Posterior vena cava (tissue), 2 donors: ENCODE measurements around the gene NUDT16L1. TPM values are rescaled to one million over a fixed set of nuclear protein-coding genes. Genes with fewer than 3 reads are reported as not detected.

ENCODE experiments used
- DNase-seq: peaks from one replicate; pipeline ENCODE4 v3.0.0-alpha.2; 2020; ENCODE audit warnings: low spot score
- intact Hi-C, 2 donors: fragments of 100-400 bp; cut with DNase I; formaldehyde crosslinking; loops; one replicate each; pipeline versions ENCODE4 v1.14.1 to v1.14.2; 2022 to 2023
- total RNA-seq, 2 donors: library from RNA; stranded (reverse); fragmentation: NEBNext Ultra II Directional; extraction: Animal tissue kit (Norgen Biotek cat#: 25700); gene quantifications; one replicate each; pipeline ENCODE4 v1.2.1, GENCODE V29; 2021
- donor health status: DM: yes; HTN: yes; CAD: no.
- donor health status: DM: yes; HTN: yes; CAD: no.

Gene NUDT16L1
- total RNA-seq, 2 donors from 2014 or later: 10.7 to 14.2 TPM

DNA sequence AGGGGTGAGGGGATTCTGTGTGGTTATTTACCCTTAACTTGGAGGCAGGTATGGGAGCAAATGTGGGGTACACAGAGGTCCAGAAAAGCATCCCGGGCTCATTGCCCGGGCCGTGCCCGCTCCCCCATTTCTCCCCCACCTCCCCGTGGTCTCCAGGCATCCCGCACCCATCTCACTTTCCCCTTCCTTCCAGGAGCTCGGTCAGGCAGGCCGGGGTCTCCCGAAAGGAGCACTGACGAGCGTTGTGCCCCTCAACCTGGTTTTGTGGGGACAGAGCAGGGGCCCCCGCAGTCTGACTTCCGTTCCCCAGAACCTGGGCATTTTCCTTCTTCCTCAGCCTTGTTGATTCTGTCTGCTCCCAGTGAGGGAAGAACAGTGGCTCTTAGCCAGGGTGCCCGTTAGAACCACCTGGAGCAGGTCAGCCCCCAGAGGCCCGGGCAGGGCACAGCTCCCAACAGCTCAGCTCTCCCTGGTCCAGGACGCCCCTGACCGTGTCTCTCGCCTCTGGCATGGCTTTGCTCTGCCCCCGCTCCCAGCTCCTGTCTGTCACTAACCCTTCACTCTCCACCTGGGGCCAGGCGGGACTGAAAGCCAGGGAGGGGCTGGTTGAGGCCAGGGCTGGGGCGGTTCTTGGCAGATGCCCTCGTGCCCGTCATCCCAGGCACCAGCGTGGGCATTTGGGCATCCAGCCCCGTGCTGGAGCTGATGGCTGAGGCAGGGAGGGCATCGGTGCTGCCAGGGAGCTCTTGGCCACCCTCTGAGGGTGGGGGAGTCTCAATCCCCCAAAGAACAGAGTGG is 12.5 kb upstream of the NUDT16L1 start:
- intact Hi-C loops: no loop called here
- no peak for DNase-seq

DNA sequence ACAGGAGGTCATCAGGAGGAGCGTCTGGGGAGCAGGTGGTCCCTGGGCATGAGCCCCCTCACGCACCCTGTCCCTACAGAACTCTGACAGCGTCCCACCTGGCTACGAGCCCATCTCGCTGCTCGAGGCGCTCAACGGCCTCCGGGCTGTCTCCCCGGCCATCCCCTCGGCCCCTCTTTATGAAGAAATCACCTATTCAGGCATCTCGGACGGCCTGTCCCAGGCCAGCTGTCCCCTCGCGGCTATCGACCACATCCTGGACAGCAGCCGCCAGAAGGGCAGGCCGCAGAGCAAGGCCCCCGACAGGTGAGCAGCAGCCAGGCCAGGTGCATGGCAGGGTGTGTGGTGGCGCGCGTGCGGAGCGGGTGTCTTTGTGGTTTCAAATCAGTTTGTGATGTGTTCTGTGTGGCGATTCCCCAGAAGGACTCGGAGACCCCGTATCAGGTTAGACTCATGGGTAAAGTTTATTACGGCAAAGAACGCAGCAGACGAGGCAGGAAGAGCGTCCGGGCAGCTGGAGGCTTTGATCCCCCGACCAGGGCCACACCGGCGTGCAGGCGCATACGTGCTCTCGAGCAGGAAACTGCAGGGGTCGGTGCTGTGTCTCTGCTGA is 11.8 kb upstream of the NUDT16L1 start:
- intact Hi-C loops: no loop called here
- DNase-seq: no peak

DNA sequence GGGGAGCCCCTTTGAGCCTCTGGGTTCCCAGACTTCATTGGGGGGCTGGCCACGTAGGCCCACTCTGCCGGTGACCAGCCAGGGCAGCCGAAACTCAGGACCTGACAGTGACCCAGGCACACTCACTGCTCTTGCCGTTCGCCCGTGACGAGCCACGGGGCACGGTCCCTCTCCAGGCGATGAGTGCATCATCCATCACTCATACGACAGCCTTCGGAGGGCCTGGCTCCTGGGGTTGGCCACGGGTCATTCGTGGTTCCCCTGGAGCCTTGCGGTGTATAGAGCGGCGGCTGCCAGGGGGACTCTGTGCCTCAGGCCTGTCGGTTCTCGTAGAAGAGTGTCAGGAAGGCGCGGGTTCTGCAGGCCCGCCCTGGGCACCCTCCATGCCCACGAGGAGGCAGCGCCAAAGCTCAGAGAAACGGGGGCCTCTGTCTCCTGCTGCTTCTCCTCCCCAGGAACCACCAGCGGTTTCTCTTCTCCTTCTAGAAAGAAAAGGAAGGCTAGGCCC is 11.2 kb upstream of the NUDT16L1 start:
- DNase-seq: no peak
- intact Hi-C loops: no loop called here

DNA sequence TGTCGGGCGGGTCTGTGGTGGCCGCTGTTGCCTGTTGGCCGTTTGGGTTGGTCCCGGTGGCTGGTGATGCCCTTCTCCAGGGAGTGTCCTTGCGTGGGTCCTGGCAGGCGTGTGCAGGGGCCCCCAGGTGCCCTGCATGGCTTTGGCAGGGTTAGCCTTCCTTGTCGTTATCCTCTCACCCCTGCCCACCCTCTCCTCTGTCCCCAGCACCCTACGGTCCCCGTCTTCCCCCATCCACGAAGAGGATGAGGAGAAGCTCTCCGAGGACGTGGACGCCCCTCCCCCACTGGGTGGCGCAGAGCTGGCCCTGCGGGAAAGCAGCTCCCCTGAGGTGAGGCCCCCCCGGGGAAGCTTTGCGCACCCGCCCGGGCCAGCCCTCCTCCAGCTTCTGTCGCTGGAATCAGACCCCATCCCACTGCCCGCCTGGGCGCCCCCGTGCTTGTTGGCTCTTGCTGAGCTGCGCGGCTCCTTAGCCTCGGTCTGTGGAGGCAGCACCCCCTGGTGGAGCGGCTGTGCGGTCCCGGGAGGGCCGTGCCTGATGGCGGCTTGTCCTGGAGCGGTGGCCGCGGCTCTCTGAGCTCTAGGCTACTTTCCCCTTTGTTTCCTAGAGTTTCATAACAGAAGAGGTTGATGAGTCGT is 10.6 kb upstream of the NUDT16L1 start:
- DNase-seq: peak; percentile 79
- intact Hi-C loops: no loop called here

DNA sequence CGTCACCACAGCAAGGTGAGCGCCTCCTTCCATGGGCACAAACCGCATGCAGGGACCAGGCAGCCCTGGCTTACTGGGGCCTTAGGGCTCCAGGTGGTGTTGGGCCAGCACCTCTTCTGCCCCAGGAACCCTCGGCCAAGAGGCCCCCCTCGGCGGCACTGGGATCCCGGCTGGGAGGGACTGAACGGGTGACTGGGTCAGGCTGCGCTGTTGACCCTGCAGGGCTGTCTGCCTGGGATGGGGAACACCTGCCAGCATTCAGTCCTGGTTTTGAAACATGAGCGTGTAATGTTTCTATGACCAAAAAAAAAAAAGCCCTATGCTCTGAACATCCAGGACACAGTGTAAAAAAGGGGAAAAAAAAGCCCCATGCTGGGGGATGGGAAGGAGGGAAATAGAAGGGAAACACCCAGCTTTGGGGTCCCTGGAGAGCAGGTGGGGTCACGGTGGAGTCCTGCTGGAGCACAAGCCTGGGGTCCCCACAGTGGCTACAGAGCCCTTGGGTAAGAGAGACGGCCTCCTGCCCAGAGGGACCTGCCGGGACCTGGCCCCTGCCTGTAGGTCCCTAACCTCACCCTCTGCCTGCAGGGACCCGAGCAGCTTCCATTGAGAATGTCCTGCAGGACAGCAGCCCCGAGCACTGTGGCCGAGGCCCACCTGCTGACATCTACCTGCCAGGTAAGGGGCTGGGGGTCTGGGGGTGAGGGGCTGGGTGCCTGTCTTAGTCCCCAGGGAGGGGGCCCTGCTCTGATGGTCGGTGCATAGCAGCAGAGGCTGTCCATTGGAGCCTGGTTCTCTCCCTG is 9.9 kb upstream of the NUDT16L1 start:
- peak; percentile 78 for DNase-seq
- intact Hi-C loops: no loop called here

DNA sequence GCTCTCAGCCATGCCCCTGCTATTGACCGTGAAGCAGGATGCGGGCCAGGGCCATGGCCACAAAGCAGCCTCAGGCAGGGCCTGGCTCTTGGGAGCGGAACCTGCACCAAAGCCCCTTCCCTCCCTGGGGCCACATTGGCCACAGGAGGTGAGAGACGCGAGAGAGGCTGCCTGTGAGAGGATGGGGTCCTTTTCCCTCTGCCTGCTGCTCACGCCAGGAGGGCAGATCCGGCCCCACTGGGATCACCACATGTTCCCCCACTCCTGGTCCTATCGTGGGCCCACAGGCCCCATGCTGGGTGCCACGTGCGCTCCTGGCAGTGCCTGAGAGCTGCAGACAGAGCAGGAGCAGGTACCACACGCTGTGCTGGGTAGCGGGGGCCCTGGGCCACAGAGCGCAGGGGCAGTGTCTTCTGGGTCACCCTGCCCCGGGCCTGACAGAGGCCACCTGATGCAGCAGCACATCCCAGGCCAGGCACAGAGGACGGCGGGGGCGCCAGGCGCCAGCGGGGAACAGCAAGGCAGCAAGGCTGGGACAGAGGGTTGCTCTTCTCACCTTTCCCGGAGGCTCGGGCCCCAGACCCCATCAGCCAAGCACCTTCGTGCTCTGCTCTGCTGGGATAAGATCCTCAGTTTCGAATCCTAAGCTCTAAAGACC is 9.2 kb upstream of the NUDT16L1 start:
- no peak for DNase-seq
- intact Hi-C loops: no loop called here

DNA sequence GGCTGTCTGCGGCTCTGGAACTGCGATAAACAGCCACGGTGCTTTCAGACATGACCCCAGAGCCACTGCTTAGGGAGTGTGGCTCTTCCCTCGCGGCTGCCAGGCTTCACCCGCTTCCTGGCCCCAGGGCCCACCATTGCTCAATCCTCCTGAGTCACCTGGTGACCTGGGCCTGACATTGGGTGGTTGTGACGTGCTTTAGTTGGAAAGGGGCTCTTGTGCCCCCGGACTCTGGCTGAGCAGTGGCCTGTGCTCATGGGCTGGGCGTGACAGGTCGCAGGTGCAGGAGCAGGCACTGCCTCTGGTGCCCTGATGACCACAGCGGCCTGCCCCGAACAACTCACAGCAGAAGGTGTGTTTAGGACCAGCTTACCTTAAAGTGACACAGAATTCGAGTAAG is 8.6 kb upstream of the NUDT16L1 start:
- no peak for DNase-seq
- intact Hi-C loops: no loop called here

DNA sequence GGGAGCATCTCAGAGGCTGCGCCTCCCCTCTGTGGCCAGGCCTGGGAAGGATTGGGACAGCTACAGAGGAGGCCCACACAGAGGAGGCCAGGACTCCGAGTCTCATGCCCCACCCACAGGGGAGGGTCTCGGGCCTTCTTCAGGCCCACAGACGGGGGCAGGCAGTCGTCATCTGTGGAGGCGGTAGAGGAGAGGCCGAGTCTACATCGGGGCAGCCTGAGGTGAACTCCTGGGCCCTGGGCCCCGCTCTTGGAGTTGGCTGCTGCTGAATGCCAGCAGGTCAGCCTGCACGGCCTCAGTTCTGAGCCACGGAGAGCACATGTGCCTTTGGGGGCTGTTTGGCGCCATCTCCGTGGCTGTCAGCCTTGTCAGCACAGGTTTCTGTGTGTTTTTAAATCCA is 8.1 kb upstream of the NUDT16L1 start:
- no peak for DNase-seq
- intact Hi-C loops: no loop called here

DNA sequence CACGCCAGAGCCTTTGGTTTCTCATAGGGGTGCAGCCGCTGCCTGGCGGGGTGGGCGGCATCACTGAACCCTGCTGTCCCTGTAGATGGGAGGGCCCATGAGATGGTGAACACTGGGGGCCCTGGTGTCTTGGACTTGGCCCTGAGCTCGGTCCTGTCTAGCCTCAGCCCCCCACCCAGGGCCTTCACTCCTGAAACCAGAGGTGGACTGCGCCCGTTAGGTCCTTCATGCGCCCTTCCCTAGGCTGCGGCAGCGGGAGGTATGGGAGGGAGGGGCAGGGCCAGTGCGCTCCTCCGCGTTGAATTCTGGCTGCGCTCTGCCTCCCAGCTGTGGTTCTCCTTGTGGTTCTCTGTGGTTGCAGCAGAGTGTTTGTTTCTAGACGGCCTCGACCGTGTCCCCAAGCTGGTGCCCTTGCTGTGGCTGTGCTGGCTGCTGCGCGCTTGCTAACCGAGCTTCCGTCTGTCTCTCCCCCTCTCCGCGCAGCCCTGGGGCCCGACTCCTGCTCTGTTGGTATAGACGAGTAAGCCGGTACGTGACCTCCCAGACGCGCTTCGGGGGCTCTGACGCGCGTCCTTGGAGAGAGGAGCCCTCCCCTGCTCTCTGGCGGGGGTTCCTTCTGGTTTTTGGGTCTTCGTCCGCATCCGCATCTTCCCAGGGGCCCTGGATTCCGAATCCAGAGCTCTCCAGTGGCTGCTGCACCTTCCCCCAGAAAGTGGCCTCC is 7.4 kb upstream of the NUDT16L1 start:
- intact Hi-C loops: no loop called here
- no peak for DNase-seq

DNA sequence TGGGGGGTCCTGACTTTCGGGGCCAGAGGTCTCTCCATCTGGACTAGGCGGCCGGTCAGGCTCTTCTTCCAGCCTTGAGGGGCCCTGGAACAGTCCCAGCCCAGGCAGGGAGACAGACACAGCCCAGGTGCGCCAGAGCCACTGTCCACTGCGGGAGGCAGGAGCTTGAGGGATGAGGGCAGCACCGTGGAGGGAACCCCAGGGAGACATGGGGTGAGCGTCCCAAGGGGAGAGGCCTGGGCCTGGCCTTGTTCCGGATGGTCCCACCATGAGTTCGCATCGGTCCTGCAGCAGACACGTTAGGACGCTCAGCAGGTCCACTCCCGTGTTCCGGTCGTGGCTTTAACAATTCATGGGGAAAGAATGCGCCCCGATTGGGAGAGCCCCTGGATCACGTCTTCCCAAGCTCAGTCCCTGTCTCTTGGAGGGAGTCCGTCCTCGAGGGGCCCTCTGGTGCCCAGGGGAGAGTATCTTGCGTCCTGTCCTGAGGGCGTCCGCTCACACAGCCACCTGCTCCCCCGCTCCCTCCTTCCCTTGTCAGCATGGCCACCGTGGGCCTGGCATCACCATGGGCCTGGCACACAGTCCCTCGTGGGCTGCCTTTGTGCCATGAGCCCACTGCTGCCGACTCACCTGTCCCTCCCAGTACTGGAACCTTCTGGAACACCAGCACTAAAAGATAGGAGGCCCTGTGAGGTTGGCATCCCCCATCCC is 6.7 kb upstream of the NUDT16L1 start:
- intact Hi-C loops: no loop called here
- no peak for DNase-seq

DNA sequence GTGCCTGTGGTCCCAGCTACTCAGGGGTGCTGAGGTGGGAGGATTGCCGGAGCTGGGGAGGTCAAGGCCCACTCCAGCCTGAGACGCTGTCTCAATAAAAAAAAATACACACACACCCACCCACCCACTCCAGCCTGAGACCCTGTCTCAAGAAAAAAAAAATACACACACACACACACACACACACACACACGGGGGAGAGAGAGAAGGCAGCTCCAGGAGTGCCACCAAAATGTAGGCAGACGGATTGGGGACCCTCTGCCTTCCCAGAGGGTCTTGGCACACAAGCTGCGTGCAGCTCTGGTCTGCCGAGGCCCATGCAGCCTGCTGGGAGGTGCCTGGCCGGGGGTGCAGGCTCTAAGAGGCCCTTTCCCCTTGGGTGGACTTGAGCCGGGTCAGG is 5.9 kb upstream of the NUDT16L1 start:
- DNase-seq: no peak
- intact Hi-C loops: no loop called here

DNA sequence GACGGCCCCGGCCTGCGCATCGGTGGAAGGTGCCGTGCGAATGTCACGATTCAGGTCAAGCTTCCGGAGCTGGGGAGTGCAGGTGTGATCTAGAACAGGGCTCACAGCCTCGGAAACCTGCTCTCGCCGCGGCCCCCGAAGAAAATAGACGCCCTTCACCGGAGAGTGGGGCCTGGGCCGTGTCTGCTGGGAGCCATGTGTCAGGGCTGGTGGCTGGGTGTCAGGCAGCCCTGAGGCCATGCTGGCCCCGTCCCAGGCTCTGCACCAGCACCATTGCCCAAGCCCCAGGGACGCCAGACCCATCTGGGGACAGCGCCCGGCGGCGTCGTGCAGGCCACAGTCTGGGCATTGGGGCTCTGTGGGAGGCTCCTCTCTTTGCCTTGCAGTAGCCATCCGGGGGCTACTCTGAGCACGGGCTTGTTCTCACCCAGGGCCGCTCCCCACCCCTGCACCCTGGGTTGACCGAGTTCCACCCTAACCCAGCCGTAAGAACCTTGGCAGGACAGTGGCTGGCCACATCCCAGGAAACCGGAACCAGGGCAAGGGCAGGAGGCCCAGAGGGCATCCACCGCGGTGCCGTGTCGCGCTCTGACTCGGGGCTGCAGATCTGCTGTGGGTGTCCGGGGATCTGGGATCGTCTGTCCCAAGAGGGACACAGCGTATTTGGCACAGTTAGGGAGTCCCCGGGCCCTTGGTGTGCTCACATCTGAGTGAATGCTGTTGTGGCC is 5.3 kb upstream of the NUDT16L1 start:
- no peak for DNase-seq
- intact Hi-C loops: no loop called here

DNA sequence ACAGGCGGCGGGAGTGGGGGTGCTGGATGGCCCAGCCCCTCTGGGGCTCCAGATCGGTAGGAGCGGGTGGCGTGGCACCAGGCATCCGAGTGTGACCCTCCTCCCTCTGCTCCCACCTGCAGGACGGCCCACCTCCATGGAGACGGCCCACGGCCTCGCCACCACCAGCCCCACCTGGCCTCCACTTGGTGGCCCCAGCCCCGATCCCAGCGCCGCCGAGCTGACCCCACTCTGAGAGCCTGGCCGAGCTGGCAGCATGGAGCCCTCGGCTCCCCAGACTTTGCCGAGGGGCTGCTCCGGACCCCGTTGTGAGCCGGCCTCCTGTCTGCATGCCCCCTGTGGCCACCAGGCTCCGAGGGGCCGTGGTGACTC is 4.7 kb upstream of the NUDT16L1 start:
- peak; percentile 79 for DNase-seq
- intact Hi-C loops: no loop called here

DNA sequence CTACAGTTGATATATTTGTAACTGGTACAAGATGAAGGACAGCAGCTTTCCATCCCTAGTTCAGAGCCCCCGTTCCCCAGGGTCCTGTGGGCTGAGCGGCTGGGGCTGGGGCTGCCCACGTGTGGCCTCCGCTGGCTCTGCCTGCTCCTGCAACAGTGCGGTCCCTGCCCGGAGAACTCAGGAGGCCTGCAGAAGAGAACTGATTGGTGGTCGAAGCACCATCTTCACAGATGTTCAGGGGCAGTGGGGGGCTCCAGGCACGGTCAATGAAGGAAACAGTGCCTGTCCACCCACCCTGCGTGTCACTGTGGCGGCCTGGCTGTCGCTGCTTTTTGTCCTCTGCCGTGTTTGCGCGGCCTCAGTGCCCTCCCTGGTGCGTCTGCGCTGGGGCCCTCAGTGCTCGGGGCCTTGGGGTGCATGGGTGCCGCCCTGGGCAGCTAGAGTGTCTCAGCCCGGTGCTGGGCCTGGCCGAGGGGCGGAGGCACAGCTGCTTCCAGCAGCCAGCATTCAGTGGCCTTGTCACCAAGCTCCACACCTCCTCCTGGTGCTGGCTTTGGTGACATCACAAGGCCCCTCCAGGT is 4.2 kb upstream of the NUDT16L1 start:
- no peak for DNase-seq
- intact Hi-C loops: no loop called here

DNA sequence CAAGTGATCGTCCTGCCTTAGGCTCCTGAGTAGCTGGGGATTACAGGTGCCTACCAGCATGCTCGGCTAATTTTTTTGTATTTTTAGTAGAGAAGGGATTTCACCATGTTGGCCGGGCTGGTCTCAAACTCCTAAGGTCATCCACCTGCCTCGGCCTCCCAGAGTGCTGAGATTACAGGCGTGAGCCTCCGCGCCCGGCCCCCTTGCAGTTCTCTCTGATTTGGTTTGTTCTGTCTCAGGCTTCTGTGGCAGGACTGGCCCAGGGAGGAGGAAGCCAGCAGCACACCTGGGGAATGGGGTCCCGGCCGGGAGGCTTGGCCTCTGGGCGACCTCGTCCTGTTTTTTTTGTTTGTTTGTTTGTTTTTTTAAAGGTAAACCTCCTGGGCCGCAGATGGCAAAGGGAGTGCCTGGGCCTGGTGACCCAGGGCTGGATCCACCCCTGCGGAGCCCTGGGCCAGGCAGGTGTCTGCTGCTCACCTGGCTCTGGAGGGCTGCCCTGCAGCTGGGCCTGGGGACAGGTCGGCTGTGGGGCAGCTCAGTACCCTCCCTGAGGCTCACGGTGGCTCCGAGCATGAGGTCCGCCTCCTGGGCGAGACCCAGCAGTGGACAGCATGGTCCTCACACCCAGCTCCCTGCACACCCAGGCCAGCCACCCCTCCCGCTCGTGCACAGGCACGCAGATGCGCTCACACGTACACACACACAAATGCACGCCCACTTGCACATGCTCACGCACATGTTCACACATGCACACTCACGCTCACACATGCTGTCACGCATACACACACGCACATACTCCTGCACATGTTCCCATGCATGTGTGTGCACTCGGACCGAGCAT is 3.3 kb upstream of the NUDT16L1 start:
- intact Hi-C loops: no loop called here

DNA sequence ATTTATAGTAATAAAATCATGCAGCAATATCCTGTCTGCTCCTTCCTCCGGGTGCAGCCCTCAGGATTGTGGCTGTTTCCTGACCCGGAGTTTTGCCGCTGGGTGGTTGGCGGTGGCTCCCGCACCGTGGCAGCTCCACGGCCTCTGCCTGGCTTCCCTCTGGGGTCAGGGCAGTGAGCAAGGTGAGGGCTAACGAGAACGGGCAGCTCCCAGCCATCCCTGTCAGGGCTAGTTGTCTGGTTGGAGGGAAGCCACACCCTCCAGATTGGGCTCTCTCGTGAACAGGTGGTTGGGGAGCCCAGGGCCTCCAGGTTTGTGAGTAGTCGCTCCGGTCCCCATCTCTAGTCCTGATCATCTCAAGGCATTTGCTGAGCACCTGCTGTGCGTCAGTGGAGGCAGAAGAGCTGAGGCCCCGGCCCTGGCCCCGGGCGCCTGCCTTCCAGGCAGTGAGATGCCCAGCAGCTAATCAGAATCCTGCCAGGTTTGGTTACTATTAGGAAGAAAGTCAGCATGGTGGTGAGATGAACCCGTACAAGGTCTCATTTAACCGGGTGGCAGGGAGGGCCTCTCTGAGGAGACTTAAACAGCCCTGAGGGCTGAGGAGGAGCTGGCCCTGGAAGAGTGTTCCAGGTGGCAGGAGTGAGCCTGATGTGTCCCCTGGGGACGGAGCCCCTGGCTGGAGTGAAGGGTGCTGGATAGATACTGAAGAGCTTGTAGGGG is 2.3 kb upstream of the NUDT16L1 start:
- no peak for DNase-seq
- intact Hi-C loops: no loop called here

More for the DNA sequence above, 3.3 kb upstream of the NUDT16L1 start:
- DNase-seq: no peak
